Lung (tissue), 12 donors: ENCODE results near the gene PPP2R2C. TPM values are rescaled to one million over a fixed set of nuclear protein-coding genes. Genes with fewer than 3 reads are reported as not detected.

Experiments
- ATAC-seq: fragments of 200-7000 bp; cut with Tn5 transposase; one replicate; pipeline ENCODE4 v1.9.1; 2020; ENCODE audit warnings: moderate number of reproducible peaks; ENCODE audit not compliant: insufficient read depth, low FRiP score
- DNase-seq, 3 donors: peaks; one replicate each; pipeline ENCODE4 v3.0.0-alpha.2; 2013 to 2017
- H3K27ac ChIP-seq, 2 donors: one replicate each; pipeline ENCODE4 v1.5.1; 2013; ENCODE audit warnings: mild to moderate bottlenecking in 2 of 2, moderate library complexity in 2 of 2, control low read depth in 1 of 2, inconsistent platforms in 1 of 2, low read depth in 1 of 2, low read length in 1 of 2
- H3K27me3 ChIP-seq, 3 donors: one replicate each; pipeline ENCODE4 v1.5.1; 2013; ENCODE audit warnings: low read length in 2 of 3; ENCODE audit not compliant: control insufficient read depth in 3 of 3, insufficient read depth in 3 of 3
- H3K36me3 ChIP-seq, 4 donors: one replicate each; pipeline ENCODE4 v1.5.1; 2013; ENCODE audit warnings: low read length in 4 of 4, mild to moderate bottlenecking in 1 of 4, moderate library complexity in 1 of 4; ENCODE audit not compliant: control insufficient read depth in 4 of 4, insufficient read depth in 4 of 4
- H3K4me1 ChIP-seq, 5 donors: one replicate each; pipeline ENCODE4 v1.5.1; 2013; ENCODE audit warnings: low read length in 5 of 5, mild to moderate bottlenecking in 2 of 5, moderate library complexity in 1 of 5; ENCODE audit not compliant: control insufficient read depth in 5 of 5, insufficient read depth in 5 of 5
- H3K4me3 ChIP-seq: one replicate; pipeline ENCODE4 v1.5.1; 2013; ENCODE audit warnings: mild to moderate bottlenecking, control low read depth, moderate library complexity
- H3K9ac ChIP-seq, 2 donors: one replicate each; pipeline ENCODE4 v1.5.1; 2013; ENCODE audit warnings: low read length in 2 of 2, control low read depth in 1 of 2; ENCODE audit not compliant: insufficient read depth in 1 of 2
- H3K9me3 ChIP-seq, 4 donors: one replicate each; pipeline ENCODE4 v1.5.1; 2013; ENCODE audit warnings: low read length in 3 of 4, mild to moderate bottlenecking in 1 of 4, moderate library complexity in 1 of 4; ENCODE audit not compliant: control insufficient read depth in 4 of 4, insufficient read depth in 3 of 4
- CTCF ChIP-seq: IDR thresholded peaks from 2 replicates; pipeline ENCODE4 v1.5.1; 2012; ENCODE audit warnings: mild to moderate bottlenecking; ENCODE audit errors: control extremely low read depth, extremely low read depth
- WGBS, 2 donors: extraction: QIAGEN DNeasy Blood & Tissue Kit; methylation state at CpG; one replicate each; pipeline ENCODE4 v1.1.7; 2013; 5-methylcytosine and 5-hydroxymethylcytosine counted together
- polyA plus RNA-seq, 2 donors: library from polyadenylated mRNA; stranded (reverse); fragments of 200-250 nt; gene quantifications; one replicate each; pipeline ENCODE4 v1.2.1, GENCODE V29; 2013
- total RNA-seq, 2 donors: library from RNA; depleted of rRNA in 1 of 2; stranded (reverse); fragments of >200 nt in 1 of 2; gene quantifications; one replicate each; pipeline ENCODE4 v1.2.1, GENCODE V29; 2014 to 2021
- donor health status: control.
- donor health status: control.
- donor health status: Bipolar disorder and iron deficiency.
- donor health status: healthy.
- donor health status: DM: yes; HTN: yes; CAD: no.

Gene PPP2R2C
- total and polyA plus RNA-seq, 4 donors = 0.03 to 0.57 (median 0.04) TPM

GRCh38 chr4:6362243-6362885 lies 110.0 kb downstream of the PPP2R2C start:
- no peak for ATAC-seq
- TF ChIP-seq CTCF = no peak
- WGBS, 2 donors = 65 to 67% methylated on average over 7 of the region's 7 CpGs
- Histone ChIP-seq H3K36me3 (no peaks in the 10 kb centered on the region), H3K4me1 (no peaks in the 10 kb centered on the region), H3K27me3 (peaks cover 0 to 3% (median 0%) of the 10 kb centered on the region in 3 donors), H3K9ac (no peak overlapping the region), H3K27ac (no peak overlapping the region), H3K9me3 (peaks cover 0 to 10% (median 0%) of the 10 kb centered on the region in 4 donors), H3K4me3 (no peak overlapping the region)
- no peak for DNase-seq

GRCh38 chr4:6361076-6361784 lies 111.2 kb downstream of the PPP2R2C start:
- WGBS, 2 donors = 64 to 69% methylated on average over 4 of the region's 4 CpGs
- DNase-seq = no peak
- no peak for ATAC-seq

GRCh38 chr4:6360385-6360784 lies 112.0 kb downstream of the PPP2R2C start:
- H3K9ac ChIP-seq = no peak overlapping the region
- no peak overlapping the region for H3K4me3 ChIP-seq
- no peak for TF ChIP-seq CTCF
- no peaks in the 10 kb centered on the region for H3K36me3 ChIP-seq
- ATAC-seq (no peak), DNase-seq (no peak)
- 32% methylated on average over 10 of the region's 10 CpGs for WGBS, 2 donors
- no peaks in the 10 kb centered on the region for H3K4me1 ChIP-seq
- H3K27me3 ChIP-seq = no peaks in the 10 kb centered on the region
- peaks cover 0 to 11% (median 0%) of the 10 kb centered on the region in 4 donors for H3K9me3 ChIP-seq
- H3K27ac ChIP-seq = no peak overlapping the region

More at GRCh38 chr4:6361076-6361784, 111.2 kb downstream of the PPP2R2C start:
- peaks cover 0 to 11% (median 0%) of the 10 kb centered on the region in 4 donors for H3K9me3 ChIP-seq
- no peaks in the 10 kb centered on the region for H3K4me1 ChIP-seq
- no peak for TF ChIP-seq CTCF
- peaks cover 0 to 2% (median 0%) of the 10 kb centered on the region in 3 donors for H3K27me3 ChIP-seq
- H3K4me3 ChIP-seq = no peak overlapping the region
- H3K36me3 ChIP-seq = no peaks in the 10 kb centered on the region
- no peak overlapping the region for H3K27ac ChIP-seq
- no peak overlapping the region for H3K9ac ChIP-seq
